ENCODE results near the gene FAM32A.

DNA sequence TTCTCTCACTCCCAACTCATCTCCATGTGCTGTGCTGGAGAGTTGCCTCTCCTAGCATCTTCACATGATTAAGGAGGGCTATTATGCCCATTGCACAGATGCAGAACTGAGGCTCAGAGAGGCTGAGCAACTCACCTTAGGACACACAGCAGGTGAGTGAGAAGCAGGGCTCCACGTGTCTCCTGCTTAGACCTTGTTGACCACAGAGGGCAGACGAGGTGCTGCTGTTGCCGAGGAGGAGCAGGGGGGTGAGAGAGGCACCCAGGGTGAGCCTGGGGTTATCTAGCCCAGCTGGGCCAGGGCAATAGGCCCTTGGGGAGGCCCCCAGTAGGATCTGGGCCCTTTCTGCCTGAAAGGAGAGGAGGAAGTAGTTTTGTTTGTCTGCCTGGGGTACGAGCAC is 44.2 kb upstream of the FAM32A start:
- TF ChIP-seq POLR2A (IDR thresholded peaks at IDR 0.05) (no peak), EP300 (IDR thresholded peaks at IDR 0.05) (no peak)
- TF ChIP-seq, protein P1, sequence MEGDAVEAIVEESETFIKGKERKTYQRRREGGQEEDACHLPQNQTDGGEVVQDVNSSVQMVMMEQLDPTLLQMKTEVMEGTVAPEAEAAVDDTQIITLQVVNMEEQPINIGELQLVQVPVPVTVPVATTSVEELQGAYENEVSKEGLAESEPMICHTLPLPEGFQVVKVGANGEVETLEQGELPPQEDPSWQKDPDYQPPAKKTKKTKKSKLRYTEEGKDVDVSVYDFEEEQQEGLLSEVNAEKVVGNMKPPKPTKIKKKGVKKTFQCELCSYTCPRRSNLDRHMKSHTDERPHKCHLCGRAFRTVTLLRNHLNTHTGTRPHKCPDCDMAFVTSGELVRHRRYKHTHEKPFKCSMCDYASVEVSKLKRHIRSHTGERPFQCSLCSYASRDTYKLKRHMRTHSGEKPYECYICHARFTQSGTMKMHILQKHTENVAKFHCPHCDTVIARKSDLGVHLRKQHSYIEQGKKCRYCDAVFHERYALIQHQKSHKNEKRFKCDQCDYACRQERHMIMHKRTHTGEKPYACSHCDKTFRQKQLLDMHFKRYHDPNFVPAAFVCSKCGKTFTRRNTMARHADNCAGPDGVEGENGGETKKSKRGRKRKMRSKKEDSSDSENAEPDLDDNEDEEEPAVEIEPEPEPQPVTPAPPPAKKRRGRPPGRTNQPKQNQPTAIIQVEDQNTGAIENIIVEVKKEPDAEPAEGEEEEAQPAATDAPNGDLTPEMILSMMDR (IDR thresholded peaks at IDR 0.05), result no peak

All from ovary (tissue), 3 donors.